AG08396 (cell line): ENCODE data around the gene MGAT5.
A peak's percentile ranks its signal among the peaks of the same experiment; 100 is the strongest.

Experiments used
- DNase-seq: peaks from one replicate; pipeline ENCODE4 v3.0.0; 2012; ENCODE audit warnings: low spot score, mixed read lengths

MGAT5 gene

DNA sequence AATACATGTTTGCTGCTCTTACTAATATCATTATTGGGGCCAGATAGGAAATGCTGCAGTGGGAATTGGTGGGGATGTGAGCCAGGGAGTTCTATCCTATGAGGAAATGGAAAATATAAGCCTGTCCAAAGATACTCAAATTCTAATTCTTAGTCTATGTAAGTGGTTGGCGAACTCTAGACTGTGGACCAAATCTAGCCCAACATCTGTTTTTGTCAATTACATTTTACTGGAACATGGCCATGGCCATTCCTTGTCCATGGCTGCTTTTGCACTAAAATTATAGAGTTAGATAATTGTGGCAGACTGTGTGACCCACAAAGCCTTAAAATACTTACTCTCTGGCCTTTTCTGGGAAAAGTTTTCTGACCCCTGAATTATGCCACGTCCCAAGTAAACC is 113.3 kb downstream of the MGAT5 start:
- DNase-seq, result no peak

DNA sequence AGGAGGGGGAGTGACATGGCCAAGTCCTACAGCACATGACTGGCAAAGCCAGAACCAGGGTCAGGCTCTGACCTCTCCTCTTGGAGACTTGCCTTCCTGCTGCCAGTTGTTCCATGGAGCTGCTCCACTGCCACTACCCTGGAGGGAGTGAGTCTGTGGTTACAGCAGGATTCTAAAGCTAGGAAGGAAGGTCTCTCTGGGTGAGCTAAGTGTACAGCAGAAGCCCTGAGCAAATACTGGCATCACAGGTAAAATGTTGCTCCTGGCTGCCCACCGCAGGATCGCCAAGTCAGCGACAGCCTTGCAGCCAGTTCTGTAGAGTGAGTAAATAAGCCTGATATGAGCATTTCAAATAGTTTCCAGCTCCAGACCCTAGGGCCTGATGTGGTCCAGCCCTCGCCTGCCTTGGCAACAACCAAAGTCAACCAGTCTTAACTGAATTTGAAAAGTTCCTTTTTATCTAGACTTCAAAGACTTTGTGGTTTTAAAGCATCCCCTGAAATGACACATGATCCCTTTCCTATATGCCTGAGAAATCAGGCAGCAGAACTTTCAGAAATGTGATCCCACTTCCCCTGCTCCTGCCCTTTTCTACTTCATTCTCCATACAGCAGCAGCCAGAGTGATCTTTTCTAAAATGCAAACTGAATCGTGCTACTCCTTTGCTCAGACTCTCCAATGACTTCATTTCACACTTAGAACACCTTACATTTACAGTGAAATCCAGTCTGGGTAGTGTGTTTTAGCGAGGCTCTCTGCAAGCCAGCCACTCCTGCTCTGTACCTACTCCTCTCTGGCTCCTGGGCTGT is 114.3 kb downstream of the MGAT5 start:
- no peak for DNase-seq

DNA sequence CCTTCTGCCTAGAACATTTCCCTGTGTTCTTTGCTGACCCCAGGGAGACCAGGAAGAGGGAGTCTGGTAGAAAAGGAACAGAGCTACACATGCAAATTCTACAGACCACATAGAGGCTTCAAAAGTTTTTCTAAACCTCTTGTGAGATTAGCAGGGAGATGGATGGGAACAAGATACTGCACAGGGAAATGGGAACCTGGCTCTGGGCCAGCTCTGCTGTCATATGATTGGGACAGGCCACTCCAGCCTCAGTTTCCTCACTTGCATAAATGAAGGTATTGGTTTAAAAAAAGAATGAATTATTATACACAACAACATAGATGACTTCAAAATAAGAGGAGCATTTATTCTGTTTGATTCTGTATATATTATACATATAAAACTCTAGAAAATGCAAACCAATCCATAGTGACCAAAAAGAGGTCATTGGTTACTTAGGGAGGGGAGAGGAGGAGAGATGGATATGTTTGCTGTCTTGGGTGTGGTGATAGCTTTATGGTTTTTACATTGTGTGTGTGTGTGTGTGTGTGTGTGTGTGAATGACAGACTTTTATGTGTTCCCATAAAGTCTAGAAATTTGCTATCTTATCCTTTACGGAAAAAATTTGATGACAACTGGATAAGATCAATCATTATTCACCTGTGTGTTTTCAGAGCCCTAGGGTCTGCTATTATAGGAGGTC is 115.5 kb downstream of the MGAT5 start:
- no peak for DNase-seq

DNA sequence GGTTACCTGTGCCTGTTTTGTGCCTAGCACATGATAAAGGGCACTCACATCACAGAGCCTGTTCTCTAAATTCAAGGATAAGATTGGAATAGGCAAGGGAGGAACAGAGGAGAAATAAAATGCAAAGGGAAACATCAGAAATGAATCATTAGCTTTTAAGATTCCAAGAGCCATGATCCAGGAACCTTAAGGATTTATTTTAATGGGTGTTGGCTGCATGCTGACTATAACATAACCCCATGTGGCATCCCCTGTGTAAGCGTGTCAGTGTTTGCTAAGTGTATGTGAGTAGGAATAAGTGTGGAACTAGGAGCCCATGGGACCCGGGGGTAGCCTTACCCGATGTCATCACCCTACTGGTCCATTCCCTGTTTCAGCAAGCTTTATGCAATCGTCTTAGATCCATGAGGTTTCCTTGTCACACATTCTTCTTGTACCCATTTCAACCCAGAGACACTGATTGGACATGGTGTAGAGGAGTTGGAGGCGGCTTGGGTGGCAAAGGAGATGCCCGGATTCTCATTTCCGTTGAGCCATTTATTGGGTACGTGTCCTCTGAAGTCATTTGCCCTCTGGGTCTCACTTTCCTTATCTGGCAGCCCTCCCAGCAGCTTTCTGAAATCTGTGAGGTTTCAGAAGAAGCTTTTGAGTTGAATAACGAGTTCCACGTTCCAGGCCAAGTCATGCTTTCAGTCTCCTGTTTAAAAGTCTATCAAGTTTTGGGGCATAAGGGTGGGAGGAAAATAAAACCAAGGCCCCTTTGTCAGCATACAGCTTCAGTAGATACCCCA is 117.0 kb downstream of the MGAT5 start:
- no peak for DNase-seq

DNA sequence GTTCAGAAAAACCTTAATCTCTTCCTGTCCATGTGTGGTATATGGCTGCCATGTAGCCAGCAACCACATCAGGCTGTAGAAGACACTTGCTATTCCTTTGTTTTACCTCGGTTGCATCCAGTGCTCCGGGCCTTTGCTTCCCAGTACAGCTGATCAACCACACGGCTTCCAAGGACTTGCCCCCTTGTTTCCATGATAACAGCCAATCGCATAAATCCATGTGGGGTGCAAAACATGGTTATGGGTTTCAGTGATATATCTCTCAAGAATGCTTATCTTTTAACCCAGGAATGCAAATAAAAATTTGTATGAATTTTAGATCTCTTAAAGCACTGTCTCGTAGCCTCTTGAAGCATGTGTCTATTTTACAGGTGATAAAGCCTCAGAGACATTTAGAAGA is 118.3 kb downstream of the MGAT5 start:
- DNase-seq, result no peak

DNA sequence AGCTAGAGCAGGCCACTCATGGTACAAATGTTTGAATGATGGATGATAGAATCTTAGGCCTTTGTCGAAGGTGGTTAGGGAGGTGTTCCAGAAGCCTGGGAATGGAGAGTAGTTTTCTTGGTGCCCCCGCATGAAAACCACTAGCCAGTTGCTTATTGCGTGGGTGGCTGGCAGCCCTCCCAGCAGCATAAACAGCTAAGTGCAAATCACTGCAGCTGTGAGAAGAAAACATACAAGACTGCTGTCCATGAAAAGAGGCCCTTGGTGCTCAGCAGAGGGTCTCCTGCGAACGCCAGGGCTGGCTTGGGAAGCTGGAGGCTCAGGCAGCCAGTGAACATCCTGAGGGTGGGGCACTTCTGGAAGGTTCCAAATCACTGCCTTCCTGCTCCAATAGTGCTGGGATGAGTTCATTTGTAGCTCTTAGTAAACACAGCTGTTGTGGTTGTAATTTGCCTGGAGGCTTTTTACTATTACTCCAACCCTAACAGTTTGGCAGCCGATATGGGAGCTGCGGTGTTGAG is 118.8 kb downstream of the MGAT5 start:
- peak; percentile 60 for DNase-seq

DNA sequence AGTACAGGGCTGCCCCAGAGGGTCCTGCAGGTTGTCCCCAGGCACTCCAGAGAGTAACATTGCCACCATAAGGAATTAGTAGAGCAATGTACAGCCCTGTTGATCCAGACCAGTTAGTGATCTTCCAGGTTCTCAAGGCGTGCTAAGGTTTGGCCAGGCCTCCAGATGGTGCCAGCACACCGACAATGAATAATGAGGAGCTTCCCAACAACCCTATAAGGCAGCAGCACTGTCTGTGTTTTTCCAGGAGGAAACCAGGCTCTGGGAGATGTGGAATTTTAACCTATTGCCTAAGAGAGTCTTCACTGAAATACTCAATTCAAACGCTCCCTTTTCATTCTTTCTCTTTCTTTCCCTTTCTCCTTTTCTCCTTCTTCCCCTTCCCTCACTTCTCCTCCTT is 122.1 kb downstream of the MGAT5 start:
- DNase-seq, result no peak

- DNase-seq, result no peak
Measured at GRCh38 chr2:134377730-134378129, 123.9 kb downstream of the MGAT5 start.

DNA sequence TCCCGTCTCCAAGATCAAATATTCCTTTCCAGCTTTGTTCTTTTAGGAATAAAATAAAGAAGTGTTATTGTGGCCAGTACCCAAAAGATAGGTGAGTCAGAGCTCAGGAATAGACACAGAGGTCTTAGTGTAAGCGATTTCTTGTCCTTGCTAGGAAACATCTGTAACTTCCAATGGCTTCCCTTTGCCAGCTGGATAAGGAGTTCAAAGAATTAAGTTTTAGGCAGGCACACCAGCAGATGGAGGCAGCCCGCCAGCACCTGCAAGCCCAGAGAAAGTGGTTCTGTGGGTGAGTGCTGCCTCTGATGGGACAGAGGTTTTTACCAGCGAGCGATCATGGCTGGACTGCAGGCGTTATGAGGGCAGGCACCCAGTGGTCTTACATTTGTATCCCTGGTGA is 125.4 kb downstream of the MGAT5 start:
- no peak for DNase-seq

DNA sequence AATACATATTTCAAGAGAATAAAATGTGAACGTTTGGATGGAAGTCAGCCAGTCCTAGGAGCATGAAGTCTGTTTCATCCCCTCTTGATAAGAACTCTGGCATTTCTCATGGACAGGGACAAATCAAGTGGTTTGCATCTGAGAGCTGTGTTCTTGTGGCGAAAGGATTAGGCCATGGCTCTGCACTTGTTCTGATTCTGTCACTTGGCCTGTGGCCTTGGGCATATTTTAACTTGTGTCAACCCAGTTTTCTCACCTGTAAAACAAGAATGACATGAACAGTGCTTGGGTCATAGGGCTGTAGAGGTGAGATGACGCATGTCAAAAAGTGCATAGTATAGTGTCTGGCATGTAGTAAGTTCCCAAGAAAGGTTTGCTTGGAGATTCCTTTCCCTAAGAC is 125.8 kb downstream of the MGAT5 start:
- DNase-seq, result no peak

- no peak for DNase-seq
Measured at GRCh38 chr2:134381141-134381540, 127.3 kb downstream of the MGAT5 start.

DNA sequence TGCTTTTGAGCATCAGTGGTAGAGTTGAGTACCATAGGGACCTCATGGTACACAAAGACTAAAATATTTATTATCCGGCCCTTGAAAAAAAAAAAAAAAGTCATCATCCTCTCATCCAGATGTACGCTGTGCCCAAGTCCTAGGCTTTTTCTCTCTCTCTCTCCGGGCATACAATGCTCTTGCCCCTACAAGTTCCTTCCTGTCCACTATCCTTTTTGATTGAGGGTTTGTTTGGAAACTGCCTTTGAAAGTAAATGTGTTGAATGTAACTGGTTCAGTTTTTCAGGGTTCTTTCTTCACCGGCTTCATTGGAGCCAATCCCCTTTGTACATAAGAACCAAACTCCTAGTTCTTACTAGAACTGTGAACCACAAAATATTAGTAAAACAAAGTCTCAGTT is 130.3 kb downstream of the MGAT5 start:
- DNase-seq, result no peak

- DNase-seq, result no peak
Measured at GRCh38 chr2:134385195-134385594, 131.3 kb downstream of the MGAT5 start.

DNA sequence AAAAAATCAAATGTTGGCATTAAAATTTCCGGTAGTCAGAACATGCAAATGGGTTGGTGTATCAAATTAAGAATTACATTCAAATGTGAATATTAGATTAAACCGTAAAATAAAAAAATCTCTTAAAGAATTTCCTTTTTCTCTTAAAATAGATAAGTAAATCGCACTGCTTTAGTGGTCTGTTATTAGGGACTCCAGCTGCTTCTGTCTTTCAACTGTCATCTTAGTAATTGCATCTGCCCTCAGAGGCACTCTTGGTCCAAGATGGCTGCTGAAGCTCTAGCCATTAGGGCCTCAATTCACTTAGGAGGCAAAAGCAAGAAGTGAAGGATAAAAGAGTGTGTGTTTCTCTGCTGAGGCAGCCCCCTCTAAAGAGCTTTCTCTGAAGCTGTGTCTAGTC is 132.4 kb downstream of the MGAT5 start:
- no peak for DNase-seq

GRCh38 chr2:134389381-134389780 is 135.5 kb downstream of the MGAT5 start:
- DNase-seq, result no peak

GRCh38 chr2:134391751-134392160 is 137.9 kb downstream of the MGAT5 start:
- no peak for DNase-seq

DNA sequence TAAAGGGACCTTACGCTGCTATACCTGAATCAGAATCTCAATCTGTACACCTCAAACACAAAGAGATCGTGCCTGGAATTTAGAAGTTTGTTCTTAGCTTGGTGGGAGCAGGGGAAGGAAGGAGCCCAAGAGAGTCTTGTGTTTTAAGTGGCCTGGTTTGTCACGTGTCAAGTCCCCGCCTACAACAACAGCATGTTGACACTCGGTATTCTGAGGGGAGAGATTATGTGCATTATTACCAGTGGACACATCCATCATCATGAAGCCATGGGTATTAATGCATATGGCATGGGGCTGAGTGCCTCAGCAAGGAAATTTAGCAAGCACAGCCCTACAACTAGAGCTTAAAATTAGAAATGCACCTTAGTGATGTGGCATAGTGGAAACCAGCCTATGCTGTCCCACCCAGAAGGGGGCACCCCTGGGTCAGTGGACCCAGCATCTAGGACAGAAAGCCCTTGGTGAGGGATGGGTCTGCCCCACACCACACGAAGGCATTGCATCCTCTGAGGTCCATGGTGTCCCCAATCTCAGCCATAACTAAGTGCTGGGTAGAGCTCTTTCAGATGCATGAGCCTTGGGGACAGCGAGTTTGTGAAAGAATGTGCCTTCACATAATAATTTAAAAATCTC is 138.7 kb downstream of the MGAT5 start:
- no peak for DNase-seq

DNA sequence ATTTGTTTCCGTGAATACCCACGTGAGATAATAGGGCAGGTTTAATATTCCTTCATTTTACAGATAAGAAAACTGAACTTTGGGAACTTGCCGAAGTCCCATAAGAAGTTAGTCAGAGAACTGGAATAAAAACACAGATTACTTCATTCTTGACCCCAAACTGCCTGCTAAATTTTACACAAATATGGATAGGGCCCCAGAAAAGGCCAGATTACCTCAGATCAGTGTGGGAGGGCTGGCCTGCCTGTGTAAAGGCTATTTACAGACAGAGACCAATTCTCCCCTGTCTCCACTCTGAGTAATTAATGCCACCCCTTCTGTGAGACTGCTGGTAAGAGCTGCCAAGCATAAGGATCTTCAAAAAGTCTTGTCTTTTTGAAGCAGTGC is 139.2 kb downstream of the MGAT5 start:
- DNase-seq, result no peak

DNA sequence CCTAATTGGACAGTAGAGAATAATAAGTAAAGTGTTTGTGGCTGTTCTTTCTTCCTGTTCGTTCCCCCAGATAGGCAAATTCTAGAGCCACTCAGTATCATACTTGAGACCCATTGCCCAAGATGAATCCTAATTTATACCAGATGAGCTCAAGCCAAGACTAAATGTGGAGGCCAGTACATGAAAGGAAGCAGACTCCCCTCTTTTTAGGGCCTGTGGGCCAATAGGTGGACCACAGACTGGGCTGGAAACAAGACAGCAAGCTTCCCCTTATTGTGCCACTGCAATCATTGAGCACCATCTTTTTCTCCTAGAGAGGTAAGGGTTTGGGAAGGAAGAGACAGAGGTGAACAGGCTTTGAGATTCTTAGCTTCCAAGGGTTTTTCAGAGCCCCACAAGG is 141.9 kb downstream of the MGAT5 start:
- DNase-seq, result no peak

DNA sequence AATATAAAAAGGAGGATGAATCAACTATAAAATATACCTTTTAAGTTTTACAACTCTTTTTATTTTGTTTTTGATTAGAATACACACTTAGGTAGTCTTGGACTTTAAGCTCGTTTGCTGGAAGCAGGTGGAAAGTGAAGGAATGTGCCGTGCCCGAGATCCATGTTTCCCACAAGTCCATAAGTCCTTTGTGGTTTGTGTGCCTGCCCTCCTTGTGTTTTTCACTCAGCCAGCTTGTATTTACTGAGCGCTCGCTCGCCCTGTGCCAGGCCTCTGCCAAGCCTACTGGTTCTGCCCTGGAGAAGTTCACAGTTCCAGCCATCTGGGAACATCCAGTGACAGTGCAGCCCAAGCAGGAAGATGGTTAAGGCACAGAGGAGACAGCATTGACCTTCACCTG is 142.6 kb downstream of the MGAT5 start:
- no peak for DNase-seq

DNA sequence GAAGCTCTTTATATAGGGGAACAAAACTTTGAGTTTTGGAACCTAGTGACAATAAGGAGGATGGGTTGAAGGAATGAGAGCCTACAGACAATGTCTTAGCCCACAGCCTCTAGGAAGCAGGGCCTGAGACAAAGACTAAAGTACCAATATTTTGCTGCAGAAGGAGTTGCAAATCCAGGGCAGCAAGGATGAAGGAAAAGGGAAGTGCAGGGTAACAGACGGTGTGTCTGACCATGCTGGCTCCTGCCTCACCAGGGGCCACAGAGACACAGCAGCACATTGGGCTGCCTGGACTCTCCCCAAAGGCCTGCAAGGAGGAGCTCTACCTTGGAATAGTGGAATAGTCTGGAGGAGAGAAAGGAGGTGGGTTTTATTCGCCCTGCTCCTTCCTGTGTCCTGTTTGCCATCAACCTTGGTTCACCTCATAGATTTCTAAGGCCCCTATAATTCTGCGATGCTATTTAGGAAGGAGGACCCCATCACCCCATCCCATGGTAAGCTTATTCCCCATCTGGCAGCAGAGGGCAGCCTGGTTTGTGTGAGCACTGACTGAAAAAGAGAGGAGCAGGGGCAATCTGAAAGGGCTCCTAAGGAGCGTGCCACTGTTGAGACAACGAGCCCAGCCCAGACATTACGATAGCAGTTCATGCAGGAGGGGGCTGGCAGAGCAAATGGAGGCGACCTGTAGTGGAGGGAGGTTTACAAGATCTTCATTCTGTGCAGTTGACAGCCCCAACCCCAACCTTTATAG is 143.4 kb downstream of the MGAT5 start:
- no peak for DNase-seq

GRCh38 chr2:134398300-134398699 is 144.4 kb downstream of the MGAT5 start:
- peak; percentile 68 for DNase-seq
